H4 (cell line): ENCODE data around the gene PPFIBP1. TPM values are rescaled to one million over a fixed set of nuclear protein-coding genes. Genes with fewer than 3 reads are reported as not detected.
"Not testable (repeated sequence)": the region's sequence is repeated elsewhere in the genome, so short reads cannot be mapped to it uniquely, and the experiment has no call there.

Experiments
- DNase-seq: peaks from one replicate; pipeline ENCODE4 v3.0.0-alpha.2; 2015; ENCODE audit warnings: low spot score
- total RNA-seq: library from RNA; depleted of rRNA; stranded (reverse); fragments of >200 nt; shearing (Covaris generic); gene quantifications from 2 replicates; pipeline ENCODE4 v1.2.3, GENCODE V29; 2014

PPFIBP1 gene
- total RNA-seq, 1 experiment from 2014 or later = 15.4 TPM

GRCh38 chr12:27627123-27627852 is 103.3 kb downstream of the PPFIBP1 start:
- no peak for DNase-seq

- not testable (repeated sequence) for DNase-seq
These were observed 104.0 kb downstream of the PPFIBP1 start for GRCh38 chr12:27627853-27628469.

- not testable (repeated sequence) for DNase-seq
These were observed 106.2 kb downstream of the PPFIBP1 start for GRCh38 chr12:27630219-27630618.

GRCh38 chr12:27631365-27631764 is 107.4 kb downstream of the PPFIBP1 start:
- no peak for DNase-seq

- DNase-seq = no peak
These were observed 107.9 kb downstream of the PPFIBP1 start for GRCh38 chr12:27631813-27632491.

GRCh38 chr12:27635349-27635972 is 111.5 kb downstream of the PPFIBP1 start:
- peak; percentile 52 for DNase-seq

- DNase-seq = not testable (repeated sequence)
These were observed 112.6 kb downstream of the PPFIBP1 start for GRCh38 chr12:27636569-27636968.

GRCh38 chr12:27637524-27637923 is 113.5 kb downstream of the PPFIBP1 start:
- no peak for DNase-seq

GRCh38 chr12:27639265-27639664 is 115.3 kb downstream of the PPFIBP1 start:
- DNase-seq = no peak

- not testable (repeated sequence) for DNase-seq
These were observed 116.7 kb downstream of the PPFIBP1 start for GRCh38 chr12:27640566-27641200.

GRCh38 chr12:27642361-27642760 is 118.4 kb downstream of the PPFIBP1 start:
- DNase-seq = not testable (repeated sequence)

- DNase-seq = not testable (repeated sequence)
These were observed 118.9 kb downstream of the PPFIBP1 start for GRCh38 chr12:27642892-27643291.

GRCh38 chr12:27644158-27644845 is 120.3 kb downstream of the PPFIBP1 start:
- no peak for DNase-seq

GRCh38 chr12:27645671-27646070 is 121.7 kb downstream of the PPFIBP1 start:
- DNase-seq = no peak

- DNase-seq = no peak
These were observed 122.1 kb downstream of the PPFIBP1 start for GRCh38 chr12:27646149-27646548.

GRCh38 chr12:27650011-27650410 is 126.0 kb downstream of the PPFIBP1 start:
- DNase-seq = no peak

- DNase-seq = no peak
These were observed 127.2 kb downstream of the PPFIBP1 start for GRCh38 chr12:27651201-27651600.

GRCh38 chr12:27652174-27652763 is 128.3 kb downstream of the PPFIBP1 start:
- peak; percentile 70 for DNase-seq

GRCh38 chr12:27653661-27654060 is 129.7 kb downstream of the PPFIBP1 start:
- DNase-seq = no peak

- DNase-seq = not testable (repeated sequence)
These were observed 131.5 kb downstream of the PPFIBP1 start for GRCh38 chr12:27655476-27655875.

GRCh38 chr12:27657296-27657695 is 133.3 kb downstream of the PPFIBP1 start:
- no peak for DNase-seq
